GM21528 (cell line): ENCODE data around the gene CABLES1.
"Not testable (repeated sequence)": the region's sequence is repeated elsewhere in the genome, so short reads cannot be mapped to it uniquely, and the experiment has no call there.

ENCODE experiments used
- ATAC-seq: cut with Tn5 transposase; IDR thresholded peaks from one replicate; pipeline ENCODE4 v1.9.1; 2021; ENCODE audit warnings: mild to moderate bottlenecking, moderate library complexity; ENCODE audit not compliant: unreplicated experiment, low FRiP score

The CABLES1 gene

DNA sequence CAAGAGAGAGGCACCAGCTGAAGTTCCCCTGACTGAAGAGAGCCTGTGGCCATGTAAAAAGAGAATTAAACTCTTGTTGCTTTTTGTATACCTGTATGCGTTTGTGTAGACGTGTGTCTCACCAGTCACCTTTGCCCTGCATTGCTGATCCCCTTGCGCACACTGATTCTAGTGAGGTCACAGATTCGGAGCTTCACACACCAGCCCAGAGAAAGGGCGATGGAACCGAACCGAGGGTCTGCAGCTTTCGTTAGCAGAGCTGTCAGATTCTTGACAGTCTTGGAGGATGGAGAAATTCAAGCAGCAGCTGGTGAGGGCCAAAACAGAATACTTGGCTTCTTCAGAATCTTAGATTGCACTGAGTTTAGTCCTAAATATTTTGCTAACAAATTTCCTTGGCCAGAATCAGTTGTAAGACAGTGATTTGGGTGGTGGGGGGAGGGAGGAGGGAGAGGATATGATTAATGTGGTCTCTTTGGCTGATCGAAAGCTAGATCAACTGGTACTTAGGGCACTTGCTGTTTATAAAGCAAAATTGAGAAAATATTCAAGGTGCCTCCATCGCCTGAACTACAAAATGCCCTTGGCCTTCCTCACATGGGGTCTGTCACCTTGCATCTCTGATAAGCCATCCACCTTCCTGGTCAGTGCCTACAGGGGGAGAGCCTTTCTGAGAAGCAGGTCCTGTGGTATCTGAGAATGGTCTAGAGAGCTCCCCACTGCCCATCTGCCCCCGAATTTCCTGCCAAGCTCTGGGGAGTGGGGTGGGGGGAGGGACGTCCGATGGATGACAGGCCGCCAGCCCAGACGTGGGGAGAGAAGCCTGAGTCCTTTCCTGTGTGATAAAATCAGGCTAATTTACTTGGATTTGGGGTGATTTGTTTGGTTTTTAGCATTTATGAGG is 123.5 kb downstream of the CABLES1 start:
- ATAC-seq: no peak

DNA sequence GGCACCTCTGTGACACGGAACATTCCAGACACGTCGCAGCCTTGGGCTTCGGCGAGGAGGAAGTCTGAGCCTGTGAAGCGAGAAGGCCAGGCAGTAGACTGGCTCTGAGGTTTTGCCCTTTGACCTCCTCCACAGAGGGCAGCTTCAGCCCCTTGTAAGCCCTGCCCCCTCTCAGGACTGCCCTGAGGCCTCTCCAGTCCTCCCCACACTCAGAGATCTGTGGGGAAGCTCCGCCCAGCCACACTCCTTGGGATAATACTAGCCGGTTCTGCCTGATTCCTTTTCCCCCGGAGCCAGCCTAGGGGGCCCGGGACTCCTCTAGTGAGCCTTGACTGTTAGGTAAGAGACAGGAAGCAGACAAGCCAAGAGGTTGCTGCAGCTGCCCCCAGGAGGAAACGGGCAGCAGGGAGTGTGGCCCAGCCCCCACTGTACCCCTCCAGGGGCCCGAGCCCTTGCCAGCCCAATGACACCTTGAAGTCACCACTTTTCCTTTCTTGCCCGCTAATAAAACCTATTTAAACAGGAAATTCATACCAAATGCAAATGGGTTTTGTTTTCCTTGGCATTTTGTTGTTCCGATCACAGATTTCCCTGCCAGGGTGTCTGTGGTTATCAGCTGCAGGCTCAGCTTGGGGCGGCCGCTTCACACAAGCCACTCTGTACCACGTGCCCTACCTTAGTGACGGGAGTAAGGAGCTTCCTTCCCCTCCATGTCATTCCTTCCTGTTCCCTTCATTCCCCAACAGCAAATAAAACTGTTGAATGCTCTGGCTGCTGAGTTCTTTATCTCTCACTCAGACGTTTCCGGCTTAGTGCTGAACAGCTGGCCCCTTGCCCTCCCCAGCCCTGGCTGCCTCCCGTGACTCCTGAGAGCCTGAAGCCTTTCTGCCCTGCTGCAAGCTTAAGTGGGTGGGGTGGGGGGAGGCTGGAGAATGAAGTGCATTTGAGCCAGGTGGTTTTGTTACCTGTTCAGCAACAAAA is 124.7 kb downstream of the CABLES1 start:
- ATAC-seq: peak; percentile 69

DNA sequence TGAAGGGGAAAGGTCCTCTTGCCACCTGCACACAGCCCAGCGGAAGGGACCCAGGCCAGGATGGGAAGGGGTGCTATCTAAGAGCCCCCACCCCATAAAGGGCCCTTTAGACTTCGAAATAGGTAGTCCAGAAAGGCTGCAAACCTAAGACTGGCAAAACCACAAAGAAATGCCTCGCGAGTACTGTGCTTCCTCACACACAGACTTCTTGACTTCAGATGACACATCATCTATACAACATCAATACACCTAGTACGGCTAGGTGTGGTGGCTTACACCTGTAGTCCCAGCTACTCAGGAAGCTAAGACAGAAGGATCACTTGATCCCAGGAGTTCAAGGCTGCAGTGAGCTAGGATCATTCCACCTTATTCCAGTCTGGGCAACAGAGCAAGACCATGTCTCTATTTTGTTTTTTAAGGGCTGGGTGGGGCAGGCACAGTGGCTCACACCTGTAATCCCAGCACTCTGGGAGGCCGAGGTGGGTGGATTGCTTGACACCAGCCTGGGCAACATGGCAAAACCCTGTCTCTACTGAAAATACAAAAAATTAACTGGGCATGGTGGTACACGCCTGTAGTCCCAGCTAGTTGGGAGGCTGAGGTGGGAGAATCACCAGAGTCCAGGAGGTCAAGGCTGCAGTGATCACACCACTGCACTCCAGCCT is 125.8 kb downstream of the CABLES1 start:
- ATAC-seq: no peak

DNA sequence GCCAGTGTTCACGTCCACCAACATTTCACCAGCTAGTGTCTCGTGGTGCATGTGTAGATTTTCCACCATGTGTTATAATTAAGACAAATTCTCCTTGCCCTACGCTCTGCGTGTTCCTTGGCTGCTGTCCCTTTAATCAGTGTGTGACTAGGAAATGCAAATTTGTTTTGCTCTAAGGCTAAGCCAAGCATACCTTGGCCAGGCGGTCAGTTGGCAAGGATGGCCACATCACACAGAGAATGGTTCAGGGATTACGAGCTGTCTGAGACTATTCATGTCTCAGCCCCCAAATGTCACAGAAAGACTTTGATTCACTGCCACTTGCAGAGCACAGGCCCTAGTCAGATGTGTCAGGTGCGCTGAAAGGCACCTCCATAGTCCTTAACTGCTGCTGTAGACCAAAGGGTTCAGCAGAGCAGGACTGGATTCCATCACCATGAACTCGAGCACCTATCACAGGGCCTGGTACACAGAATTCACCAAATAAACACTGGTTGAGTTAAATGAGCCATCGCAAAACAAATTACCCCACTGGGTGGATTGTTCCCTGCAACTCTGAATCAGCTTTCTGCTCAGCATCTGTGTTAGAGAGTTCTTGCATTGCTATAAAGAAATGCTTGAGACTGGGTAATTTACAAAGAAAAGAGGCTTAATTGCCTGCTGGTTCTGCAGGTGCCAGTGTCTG is 128.4 kb downstream of the CABLES1 start:
- no peak for ATAC-seq

DNA sequence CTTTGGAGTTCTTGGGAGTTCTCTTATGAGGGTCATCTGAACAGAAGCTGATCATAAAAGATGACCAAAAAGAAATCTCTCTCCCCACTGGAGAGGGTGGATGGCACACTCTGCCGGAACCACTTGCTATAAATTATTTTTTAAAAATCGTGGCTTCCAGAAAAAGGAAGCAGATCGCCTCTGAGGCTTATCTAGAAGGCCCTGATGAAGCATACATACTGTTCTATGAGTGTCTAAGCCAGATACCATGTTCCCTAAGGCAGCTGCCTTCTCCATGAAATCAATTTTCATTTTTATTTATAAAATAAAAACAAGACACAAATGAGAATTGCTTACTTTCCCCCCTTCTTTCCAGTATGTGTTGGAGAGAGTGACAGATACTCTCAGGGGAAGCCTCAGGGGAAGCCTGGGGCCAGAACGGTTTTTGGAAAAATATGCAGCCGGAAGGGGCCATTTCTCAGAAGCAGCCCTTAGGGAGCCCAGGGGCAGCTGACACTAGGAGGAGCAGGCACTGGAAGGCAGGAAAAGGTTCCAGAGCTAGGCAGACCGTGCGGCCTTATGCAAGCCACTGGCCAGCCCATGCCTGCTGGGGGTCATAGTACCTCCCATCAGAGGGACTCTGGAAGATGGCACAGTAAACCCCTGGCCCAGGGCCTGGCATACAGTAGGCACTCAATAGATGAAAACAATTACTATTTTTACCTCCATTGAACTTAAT is 130.6 kb downstream of the CABLES1 start:
- ATAC-seq: no peak

DNA sequence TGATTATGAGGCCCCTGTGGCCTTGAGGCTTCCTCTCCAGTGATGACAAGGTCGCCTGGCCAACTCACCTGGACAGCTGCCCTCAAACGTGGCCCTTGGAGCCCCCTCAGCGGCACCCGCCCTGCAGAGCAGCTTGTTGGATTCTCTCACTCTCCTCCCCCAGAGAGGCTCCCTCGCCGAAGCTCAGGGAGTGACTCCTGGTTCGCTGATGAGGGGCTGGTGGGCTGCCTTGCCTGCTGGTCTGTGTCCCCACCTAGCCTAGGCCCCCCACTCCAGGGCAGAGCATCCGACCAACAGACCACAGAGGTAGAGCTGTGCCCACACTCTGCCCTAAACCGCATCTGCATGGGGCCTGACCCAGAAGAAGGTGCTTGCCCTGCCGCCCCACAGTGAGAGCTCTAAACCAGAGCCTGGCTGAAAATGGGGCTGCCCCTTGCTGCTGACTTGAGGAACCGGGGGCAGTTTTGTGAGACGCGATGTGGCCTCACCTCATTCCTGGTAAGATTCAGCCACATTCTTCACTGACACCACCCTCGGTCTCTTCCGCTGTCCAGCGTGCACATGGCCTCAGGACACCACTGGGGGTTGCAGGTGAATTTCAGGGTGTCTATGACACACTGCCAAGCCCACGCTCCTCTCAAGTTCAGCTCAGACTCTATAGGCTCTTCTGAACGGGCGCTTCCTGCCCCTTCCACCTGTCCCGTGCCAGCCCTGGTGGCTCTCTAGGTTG is 131.6 kb downstream of the CABLES1 start:
- no peak for ATAC-seq

DNA sequence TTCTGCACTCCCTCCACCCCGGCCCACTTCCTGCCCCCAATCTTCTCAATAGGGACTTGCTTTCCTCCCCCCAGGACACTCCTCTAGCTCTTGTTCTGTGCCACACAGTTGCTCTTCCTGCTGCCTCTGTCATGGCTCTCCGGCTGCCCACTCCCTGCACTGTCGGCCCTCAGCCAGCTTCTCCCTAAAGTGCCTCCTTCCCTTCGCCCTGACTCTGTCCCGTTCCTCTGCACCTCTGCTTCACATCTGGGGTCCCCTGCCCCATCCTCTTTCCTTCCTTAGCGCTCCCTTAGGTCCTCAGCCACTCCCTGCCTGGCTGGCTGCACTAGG is 132.1 kb downstream of the CABLES1 start:
- no peak for ATAC-seq

DNA sequence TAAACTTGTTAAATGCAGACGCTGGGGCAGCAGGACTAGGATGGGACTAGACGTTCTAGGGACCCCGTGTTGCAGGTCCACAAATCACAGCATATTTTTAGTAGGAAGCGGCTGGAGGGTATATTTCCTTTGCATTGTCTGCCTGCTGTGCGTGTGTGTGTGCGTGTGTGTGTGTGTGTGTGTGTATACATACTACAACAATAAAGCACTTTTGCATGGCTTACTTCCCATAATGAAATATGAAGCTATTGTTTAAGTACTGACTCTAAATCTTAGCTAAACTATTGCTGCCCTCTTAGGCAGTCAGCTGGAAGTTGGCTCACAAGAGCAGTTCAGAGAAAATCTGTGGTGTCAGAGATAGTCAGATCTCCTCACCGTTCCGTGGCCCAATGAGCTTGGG is 133.4 kb downstream of the CABLES1 start:
- no peak for ATAC-seq

DNA sequence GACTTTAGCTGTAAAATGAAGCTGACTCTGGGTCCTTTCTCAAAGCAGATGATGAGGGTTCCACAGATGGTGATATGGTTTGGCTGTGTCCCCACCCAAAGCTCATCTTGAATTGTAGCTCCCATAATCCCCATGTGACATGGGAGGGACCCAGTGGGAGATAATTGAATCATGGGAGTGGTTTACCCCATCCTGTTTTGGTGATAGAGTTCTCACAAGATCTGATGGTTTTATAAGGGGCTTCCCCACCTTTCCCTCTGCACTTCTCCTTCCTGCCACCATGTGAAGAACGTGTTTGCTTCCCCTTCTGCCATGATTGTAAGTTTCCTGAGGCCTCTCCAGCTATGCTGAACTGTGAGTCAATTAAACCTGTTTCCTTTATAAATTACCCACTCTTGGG is 133.8 kb downstream of the CABLES1 start:
- not testable (repeated sequence) for ATAC-seq

DNA sequence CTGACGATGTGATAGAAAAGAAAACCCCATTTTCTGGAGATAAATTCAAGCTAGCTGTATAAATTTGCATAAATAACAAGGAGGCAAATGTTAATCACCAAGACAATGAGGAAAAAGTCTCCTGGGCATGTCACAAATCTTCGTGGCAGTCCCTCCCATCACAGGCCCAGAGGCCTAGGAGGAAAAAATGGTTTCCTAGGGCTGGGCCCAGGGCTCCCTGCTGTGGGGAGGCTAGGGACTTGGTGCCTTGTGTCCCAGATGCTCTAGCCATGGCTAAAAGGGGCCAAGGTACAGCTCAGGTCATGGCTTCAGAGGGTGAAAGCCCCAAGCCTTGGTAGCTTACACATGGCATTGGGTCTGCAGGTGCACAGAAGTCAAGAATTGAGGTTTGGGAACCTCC is 134.6 kb downstream of the CABLES1 start:
- no peak for ATAC-seq

DNA sequence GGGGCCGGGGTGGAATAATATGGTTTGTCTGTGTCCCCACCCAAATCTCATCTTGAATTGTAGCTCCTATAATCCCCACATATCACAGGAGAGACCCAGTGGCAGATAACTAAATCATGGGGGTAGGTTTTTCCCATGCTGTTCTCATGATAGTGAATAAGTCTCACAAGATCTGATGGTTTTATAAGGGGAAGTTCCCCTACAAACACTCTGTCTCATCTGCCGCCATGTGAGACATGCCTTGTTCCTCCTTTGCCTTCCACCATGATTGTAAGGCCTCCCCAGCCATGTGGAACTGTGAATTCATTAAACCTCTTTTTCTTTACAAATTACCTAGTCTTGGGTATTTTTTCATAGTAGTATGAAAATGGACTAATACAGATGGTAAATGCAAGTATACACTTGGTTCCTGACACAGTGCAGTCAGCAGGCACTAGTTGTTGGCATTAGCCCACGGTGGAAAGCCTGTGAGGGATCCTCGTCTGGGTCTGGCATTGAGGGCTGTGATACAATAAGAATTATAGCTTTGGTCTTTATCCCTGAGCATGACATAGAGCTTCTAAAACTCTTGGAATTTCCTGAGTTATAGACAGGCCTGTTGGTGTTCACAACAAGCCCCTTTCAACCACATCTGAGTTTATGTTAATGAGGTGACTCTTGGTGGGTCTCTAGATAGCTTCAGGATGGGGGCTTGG is 135.8 kb downstream of the CABLES1 start:
- no peak for ATAC-seq

DNA sequence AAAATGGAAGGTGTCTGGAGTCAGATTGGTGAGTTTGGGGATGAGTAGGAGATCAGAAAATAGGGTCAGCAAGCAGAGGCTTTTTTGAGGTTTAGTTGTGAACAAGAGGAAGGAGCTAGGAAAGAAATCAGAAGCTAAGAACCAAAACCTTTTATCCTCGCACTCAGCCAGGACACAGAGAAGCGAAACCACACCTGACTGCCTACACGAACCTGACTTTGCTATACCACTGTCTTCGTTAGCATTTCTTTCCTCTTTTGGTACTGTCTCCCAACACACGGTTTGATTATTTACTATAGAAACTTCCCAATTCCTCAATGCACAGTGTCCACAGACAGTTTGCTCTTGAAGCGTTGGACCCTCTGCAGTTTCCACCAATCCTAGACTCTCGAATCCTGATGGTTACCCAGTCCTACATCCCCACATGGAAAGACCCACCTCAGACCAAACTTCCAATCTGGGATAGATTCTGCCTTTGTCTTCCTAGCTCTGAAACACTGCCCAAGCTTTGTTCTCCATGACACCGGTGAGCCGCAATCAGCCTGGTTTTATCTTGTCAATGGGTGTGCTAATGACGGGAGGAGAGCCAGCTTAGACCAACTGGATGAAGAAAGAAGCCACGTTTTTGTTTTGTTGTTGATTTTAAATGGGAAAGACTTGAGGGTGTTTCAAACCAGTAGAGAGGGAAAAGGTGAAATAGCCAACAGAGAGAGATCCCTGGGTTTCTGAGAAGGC is 137.4 kb downstream of the CABLES1 start:
- no peak for ATAC-seq

DNA sequence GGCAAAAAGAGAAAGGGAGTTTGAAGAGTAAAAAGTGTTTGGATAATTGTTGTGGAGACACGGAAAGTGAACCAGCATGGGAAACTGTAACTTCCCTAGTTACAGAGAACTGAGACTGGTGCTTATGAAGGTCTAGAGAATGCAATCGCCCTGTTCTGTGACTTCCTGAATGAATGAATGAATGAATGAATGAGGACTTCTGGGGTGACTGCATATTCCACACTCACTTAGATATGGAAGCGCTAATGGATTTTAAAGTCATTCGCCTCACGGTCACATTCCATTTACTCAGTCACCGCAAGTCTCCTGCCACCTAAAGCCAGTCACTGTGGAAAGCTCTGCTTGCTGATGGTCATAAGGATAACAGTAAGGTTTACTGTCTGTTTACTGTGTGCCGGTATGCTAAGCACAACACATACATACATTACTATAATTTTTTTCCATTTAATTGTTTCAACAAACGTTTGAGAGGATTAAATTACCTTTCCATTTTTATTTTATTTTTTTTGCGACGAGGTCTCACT is 138.2 kb downstream of the CABLES1 start:
- no peak for ATAC-seq

DNA sequence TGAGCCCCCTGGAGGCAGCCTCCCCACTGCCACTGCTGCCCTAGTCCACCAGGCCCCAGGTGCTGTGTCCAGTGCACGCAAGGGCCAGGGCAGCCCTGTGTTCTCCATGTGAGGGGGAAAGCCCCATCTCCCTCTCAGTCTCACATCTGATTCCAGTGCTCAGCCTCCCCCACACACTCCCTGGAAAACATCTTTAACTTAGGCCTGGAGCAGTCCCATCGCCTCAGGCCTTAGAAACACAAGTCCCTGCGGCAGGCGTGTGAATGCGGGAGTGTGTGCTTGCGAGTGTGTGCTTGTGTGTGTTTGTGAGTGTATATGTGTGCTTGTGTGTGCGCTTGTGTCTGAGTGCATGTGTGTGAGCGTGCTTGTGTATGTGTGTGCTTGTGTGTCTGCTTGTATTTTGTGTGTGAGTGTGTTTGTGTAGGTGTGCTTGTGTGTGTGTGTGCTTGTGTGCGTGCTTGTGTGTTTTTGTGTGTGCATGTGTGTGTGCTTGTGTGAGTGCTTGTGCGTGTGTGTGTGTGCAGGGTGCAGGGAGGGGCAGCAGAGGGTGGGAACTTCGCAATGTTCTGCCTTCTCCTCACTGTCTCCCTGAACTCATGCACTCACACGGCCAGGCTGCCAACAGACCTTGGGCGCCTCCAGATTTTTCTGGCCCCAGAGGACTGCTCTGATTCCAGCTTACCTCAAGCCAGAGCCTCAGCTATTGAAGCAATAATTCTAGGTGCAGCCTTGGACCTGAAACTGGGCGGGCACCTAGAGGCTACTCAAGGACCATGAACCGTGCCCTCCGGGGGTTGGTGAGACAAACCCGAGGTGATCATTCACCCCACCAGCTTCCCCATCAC is 139.6 kb downstream of the CABLES1 start:
- ATAC-seq: no peak

DNA sequence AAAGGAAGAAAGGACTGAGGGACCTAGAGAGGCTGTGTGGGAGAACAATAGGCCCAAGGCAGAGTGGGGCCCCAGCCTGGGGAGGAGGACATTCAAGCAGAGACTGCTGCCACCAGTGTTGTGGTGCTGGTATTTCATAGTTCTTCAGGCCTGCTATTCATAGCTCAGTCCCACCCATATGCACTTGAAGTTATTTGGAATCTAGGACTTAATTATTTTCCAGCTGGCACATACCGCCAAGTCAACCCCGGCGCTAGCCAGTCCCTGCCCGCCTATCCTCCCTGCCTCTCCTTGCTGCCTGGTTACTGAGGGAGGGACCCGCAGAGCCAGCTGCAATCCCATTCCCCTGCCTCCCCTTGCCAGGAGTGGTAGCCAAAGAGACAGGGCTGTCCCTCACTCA is 141.2 kb downstream of the CABLES1 start:
- ATAC-seq: no peak

DNA sequence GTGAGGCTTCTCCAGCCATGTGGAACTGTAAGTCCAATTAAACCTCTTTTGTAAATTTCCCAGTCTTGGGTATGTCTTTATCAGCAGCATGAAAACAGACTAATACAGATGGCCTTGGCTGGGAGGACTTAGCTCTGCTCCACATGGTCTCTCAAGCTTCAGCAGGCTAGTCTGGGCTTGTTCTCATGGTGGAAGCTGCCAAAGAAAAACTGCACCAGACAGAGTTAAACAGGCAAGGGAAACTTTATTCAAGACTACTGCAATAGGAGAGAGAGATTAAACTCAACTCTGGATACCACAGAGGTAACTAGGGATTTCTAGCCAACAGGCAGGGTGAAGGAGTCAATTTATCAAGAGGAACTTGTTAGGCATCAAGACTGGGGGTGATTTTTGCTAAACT is 142.1 kb downstream of the CABLES1 start:
- no peak for ATAC-seq

DNA sequence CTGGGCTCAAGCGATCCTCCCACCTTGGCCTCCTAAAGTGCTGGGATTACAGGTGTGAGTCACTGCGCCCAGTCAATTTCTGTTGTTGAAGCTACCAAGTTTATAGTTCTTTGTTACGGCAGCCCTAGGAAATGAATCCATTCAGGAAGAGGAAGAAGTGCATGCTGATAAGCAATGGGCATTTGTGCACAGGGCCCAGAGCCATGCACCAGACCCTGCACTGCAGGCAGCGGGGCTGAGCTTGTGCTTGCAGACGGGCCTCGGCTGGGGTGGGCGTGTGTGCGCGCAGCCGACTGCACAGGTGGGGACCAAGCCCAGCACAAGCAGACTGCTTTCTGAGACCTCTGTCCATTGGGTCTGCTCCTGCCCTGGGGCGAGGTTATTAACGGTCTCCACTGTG is 144.6 kb downstream of the CABLES1 start:
- ATAC-seq: no peak
